ENCODE measurements around the gene GPC5.
"Not testable (repeated sequence)": the region's sequence is repeated elsewhere in the genome, so short reads cannot be mapped to it uniquely, and the experiment has no call there.

Gene GPC5

DNA sequence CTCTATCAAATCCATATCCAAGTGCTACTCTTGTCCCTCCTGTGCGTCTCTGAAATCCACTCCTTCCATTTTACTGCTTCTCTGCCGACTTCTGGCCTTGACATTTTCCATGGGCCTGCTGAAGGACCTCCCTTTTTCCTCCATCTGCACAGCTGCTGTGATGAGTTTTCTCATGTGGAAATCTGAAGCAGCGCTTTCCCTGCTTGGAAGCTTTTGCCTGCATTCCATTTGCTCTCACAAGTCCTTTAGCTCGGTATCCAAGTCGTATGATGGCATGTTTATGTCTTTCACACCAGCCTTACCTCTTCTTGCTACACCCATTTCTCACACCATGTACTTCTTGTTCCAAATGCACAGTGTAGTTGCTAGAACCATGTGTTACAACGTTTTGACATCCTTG lies 328.2 kb downstream of the GPC5 start:
- no peak for DNase-seq

DNA sequence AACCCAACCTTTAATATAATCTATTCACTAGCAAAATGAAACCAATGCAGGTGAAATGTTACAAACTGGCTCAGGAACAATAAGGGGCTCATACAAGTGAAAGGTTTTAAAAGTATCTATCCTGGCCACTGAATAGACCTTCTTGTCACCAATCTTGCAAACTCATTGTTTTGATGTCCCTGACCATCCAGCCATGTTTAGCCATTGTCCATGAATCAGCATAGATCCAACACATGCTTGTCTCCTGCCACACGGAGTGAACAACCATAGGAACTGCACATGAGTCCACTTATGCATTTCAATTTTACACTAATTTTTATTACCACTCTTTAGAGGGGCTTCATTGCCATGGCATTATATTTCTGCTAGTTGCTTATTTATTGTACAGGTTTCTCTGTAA lies 331.4 kb downstream of the GPC5 start:
- no peak for DNase-seq

DNA sequence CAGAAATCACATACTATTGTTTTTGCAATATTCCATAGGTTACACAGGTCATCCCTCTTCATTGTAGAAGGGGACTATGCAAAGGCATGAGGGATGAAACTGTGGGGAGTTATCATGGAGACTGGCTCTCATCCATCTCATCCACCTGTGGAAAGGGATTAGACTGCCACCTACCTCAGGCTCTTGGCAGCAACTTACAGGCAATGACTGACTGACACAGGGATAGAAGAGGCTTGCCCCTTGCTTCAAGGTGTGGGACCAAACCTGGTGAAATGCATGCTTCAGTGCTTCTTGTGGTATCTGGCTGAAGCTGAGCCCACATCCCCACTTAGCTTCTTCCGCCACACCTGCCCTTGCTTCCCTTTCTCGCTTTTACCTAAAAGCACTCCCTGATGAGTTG lies 341.3 kb downstream of the GPC5 start:
- no peak for DNase-seq

DNA sequence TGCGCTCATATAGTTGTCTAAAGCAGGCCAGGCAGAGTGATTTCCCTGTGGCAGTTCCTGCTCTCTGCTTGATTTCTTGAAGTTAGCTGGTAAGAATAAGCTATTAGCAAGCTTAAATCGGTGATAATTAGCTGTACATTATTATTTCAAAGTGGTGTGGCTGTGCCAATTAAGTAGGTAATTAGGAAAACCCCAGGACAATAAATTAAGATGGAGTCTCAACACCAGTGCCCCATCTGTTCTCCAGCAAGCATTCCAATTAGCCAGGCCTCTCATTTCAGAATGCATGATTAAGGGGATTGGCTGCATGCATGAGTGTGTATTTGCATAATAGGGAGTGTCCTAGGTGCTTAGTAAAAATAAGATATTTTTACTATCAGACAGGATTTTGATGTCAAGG lies 342.3 kb downstream of the GPC5 start:
- no peak for DNase-seq

DNA sequence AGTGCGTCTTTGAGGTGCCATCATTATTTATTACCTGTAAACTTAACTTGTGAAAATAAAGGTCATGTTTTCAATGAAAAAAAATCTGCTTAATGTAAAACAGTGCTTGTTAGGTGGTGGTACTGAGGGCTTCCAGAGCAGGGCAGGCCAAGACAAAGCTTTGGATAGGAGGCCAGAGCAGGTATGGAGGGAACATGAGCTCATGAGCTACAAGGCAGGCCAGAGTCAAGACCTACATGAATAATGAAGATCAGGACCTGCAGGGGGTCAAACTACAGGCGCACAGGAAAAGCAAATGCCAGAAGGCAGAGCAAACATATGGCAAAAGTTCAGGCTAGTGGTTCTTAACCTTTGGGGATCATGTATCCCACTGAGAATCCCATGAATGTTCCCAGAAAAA lies 343.5 kb downstream of the GPC5 start:
- no peak for DNase-seq

DNA sequence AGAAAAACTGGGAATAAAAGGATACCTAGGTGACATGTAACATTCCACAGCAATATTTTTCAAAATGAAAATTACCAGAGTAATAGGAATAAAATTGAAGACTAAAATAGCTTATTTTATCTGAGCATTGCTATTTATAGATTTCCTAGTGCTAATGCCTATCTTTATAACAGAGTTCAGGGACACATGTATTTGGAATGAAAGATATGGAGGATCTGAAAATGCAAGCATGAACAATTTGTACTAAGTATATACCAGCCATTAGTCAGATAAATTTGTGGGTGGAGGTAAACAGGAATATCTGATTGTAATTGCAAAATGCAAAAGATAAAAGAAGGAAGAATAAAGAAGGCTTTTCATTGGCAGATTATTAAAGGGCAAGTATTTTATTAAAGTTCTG lies 345.9 kb downstream of the GPC5 start:
- DNase-seq = no peak

DNA sequence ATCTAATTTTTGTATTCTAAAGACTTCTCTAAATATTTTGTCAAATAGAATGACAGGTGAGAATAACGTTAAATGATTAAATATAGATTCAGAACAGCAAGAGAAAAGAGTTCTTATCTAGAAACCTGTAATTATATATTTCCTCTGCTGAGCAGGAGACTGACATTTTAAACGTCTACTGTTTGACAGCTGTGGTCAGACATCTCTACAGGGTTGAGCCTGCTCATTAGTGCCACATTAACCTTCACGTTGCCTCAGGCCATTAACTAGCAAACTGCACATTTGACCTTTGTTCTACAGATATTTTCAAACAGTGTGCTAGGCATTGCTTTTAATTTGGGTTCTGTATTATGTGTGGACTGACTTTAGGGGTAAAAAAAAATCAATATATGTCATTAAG lies 347.5 kb downstream of the GPC5 start:
- no peak for DNase-seq

DNA sequence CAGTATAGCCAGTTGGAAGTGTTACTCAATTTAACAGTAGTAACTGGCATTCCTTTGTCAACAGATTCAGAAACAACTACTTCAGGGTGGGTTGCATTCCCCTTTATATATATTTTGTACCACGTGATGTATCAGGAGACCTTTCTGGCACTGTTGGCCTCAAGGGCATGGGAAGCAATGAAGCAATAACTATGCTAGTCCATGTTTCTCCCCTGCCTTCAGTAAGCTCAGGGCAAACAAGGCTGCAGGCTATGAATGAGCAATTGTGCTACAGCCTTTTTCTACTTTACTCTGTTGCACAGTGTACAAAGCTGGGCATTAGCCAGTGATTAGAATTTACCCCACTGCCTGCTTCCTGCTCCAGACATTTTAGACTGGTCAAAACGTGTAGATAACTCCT lies 348.8 kb downstream of the GPC5 start:
- DNase-seq = no peak

DNA sequence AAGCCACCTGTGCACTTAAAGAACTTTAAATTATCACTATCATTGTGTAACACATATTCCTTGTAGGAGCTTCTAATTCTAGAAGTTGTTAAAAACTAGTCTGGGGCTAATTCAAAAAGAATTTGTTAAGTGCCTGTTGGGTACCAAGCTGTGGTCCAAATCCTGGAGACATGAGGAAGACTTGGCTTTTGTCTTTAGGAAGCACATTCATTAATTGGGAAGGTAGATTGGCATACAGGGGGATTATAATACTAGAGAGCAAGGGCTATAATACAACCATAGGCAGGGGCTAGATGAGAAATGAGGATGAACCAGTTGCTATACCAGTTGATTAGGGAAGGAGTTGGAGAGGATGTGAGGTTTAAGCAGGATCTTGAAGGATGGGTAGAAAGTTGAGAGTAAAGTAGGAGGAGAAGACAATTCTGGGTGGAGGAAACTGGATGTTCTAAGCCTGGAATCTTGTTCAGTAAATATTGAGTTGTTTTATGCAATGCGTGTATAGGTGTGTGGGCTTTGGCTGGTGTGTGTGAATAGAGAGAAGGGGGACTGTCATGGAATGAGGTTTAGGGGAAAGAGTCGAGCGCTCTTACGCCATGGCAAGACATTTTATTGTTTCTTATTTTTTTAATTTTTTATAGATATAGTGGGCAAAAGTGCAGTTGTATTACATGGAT lies 350.1 kb downstream of the GPC5 start:
- no peak for DNase-seq

DNA sequence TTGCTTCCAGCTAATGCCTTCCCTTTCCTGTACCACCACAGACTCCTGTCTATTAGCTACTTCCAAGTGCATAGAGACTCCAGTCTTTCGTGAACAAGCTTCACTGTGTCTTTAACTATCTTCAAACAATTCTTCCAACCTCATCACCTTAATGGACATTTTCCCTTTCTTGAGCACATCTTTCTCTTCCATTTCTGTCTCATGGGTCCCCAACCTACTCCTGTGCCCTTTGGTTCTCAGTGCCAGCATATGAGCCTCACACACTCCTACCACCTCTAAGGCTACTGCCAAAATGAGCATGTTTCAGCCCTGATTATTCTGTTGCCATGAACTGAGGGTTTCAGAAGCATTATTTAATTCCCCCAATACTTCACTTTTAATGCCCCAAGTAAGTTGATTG lies 360.3 kb downstream of the GPC5 start:
- no peak for DNase-seq

DNA sequence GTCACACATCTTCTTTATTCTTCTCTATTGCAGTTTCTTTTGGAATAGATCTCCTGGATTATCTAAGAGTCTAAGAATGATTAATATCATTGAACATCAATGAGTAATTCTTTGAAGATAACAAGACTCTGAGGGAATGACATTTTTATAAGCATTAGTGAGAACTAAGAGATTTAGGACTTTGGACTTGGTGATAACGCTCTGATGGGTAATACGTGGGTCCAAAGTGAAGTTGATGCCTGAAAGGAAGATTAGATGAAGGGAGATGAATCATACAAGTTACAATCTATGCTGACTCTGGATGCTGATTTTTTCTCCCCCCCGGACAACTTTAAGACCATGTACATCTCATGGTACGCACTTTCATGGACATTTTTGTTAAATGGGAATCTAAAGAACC lies 364.5 kb downstream of the GPC5 start:
- no peak for DNase-seq

DNA sequence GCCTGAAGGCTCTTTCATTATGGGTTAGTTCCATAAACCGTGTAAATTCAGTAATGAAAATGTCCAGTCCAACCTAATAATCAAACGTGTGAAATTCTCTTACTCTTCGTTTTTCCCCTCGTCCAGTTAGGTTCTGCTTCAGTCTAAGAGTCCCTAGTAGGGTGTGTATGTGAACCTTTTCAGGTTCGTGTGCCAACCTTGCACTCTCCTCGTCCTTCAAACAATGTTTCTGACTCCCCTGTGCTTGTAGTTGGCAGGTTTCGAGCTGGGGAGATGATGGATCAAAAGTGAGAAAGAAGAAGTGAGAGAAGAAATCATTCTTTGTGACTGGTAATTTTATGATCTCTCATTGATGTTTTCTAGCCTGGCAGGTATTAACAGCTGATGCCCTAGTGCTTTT lies 366.1 kb downstream of the GPC5 start:
- DNase-seq = no peak

DNA sequence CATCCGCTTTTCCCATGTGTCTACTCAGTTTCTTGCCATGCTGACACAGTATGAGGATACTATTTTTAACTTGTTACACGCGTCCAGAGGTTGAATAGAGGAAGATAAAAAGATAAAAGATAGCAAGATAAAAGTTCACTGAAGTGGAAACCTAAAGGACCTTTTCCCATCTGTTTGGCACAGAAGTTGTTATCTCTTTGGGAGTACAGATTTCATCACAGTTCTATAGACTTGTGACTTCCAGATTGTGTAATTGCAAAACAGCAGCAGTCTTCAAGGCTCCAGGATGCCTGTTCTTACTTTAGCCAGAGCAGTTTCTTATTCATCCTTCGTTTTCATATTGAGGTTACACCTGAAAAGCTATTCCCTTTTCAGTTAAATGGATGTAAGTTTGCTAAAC lies 369.2 kb downstream of the GPC5 start:
- no peak for DNase-seq

DNA sequence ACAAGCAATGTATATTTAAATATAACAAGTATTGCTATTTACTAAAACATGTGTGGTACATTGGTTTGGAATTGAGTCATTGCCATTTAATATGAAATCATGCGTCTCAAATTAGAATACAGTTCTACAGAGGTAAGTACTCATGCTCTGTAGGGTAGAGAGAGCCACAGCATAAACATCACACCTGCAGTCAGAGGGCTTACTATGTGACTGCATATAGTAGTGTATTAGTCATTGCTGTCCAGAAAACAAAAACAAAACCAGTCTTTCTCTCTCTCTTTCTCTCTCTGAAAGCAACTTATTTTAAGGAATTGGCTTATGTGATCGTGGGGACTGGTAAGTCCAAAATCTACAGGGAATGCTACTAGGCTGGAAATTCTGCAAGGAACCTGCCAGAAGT lies 370.3 kb downstream of the GPC5 start:
- no peak for DNase-seq

DNA sequence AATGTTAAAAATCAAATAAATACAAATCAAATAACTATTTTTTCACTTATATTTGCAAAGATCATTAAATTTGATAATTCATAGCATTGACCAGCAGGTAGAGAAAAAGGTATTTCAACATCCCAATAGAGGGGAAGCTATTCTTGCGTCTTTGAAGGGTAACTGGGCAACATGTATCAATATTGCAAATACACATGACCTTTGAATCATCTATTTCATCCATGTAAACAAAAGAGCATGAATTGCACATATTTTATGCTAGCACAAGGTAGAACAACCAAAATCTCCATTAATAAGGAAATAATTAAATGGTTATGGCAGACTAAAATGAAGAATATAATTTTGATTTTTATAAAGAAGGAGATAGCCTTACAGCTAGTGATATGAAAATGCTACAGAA lies 372.8 kb downstream of the GPC5 start:
- no peak for DNase-seq

DNA sequence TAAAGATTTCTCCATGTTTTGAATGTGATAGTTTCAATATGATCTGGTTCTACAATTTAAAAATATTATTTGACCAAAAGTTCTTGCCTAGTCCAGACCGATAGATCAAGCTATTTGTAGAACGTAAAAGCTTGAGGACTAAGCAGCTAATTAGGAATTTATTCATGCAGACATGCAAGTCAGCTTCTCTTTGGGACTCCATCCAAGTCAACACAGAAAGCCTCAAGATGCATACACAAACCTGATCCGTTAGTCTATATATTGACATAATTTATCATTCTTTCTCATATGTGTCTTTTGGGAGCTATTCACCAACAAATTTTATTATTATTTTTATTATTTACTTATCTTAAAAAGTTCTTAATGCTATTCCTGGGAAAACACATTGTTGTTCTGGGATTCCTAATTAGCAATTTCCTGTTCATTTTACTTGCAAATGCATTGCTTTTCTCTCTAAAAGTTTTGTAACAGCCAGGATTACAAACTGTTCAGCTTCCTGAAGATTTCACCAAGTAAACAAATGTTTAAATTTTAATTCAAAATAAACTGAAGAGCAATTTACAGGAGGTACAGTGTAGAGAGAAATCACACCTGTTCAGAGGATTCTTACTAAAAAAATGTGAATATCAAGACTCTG lies 375.3 kb downstream of the GPC5 start:
- no peak for DNase-seq

DNA sequence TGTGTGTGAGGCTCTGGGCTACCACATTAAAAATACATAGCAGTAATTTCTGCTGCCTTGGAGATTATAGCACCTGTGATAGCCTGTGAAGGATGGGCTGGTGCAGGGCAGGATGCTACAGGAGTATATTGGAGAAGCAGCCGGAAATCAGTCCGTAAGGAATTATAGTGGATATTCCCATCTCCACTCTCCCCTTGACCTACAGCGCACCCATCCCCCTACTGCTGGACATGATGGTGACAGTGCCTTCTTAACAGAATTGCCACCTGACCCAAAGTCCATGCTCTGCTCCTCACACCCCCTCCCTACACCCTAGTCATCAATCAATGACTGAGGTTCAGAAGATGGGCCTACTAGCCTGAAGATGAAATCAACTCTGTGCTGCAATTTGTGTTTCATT lies 376.0 kb downstream of the GPC5 start:
- no peak for DNase-seq

DNA sequence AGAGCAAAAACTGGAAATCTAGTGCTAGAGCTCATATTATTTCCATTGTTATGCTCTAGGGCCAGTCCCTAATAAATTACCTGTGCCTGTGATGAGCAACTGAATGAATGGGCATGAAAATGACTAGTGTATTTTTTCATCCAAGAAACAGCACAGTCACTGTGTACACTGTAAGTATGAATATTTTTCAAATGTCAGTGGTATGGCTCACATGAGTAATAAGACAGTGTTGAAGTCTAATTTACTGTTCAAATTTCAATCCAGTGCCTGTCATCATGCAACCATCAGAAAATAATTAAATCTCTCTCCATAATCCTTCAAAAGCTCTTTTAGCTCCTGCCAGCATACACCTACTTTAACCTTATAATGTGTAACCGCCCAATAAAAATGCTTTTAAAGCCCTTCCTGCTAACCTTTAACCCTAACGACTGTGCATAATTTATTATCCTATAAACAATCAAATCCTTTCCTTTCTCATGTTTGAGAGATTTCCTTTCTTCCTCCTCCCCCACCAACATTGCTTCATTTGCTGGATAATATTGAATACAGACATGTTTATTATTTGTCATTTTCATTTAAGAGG lies 378.3 kb downstream of the GPC5 start:
- no peak for DNase-seq

DNA sequence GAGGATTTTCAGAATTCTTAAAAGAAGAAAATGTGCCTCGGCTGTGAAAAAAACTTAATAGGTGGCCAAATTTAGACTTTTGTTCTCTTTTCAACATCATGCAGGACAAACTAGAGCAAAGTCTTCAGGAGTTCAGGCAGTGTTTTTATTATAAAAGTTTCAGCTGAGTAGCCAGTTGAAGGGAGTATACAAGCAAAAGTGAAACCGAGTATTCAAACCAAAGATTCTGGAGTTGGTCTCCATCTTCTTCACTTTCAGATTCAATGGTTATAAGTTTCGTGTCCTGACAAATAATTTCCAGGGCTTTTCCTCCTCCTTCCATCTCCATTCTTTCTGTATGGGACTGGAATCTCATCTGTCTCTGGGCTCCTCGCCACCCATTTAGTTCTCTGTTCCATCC lies 379.7 kb downstream of the GPC5 start:
- no peak for DNase-seq

DNA sequence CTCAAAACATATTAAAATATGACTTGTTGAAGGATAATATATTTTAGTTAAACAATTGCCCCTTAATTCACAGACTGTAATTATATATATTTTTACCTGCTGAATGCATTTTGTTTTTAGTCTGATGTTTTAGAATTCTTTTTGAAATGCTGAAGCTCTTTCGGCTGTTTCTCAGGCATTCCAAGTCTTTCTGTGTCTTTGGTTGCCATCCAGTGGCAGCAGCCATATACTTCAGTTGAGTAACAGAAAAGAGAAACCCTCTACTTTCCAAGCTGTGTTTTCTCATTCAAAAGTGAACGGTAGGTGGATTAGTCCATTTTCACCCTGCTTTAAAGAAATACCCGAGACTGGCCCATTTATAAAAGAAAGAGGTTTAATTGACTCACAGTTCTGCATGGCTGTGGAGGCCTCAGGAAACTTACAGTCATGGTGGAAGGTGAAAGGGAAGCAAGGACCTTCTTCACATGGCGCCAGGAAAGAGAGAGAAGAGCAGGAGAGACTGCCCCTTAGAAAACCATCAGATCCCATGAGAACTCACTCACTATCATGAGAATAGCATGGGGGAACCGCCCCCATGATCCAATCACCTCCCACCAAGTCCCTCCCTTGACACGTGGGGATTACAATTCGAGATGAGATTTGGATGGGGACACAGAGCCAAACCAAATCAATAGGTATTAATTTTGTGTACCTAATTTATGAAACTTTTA lies 383.7 kb downstream of the GPC5 start:
- DNase-seq = not testable (repeated sequence)

DNA sequence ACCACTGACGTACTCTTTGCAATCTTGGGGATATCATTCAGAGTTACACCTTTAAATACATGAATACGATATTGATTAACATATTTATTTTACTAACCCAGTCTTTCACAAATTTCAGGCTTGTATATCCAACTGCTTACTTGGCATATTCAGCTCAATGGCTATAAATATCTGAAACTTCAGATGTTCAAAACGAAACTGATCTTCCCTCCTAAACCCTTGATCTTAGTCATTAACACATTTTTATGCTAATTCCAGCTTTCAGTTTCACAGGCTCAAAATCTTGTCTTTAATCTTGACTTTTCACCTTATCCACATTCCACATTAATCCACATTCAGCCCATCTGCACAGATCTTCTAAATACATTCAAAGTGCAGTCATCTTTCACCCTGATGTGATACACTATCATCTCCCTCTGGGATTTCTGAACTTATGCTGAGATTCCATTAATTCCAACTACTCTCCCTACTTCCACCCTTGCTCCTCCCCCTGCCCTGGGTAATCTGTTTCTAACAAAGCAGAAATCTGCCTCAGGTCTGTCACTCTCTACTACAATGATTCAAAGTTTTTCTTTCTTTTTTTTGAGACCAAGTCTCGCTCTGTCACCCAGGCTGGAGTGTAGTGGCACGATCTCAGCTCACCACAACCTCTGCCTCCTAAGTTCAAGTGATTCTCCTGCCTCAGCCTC lies 387.2 kb downstream of the GPC5 start:
- DNase-seq = no peak

DNA sequence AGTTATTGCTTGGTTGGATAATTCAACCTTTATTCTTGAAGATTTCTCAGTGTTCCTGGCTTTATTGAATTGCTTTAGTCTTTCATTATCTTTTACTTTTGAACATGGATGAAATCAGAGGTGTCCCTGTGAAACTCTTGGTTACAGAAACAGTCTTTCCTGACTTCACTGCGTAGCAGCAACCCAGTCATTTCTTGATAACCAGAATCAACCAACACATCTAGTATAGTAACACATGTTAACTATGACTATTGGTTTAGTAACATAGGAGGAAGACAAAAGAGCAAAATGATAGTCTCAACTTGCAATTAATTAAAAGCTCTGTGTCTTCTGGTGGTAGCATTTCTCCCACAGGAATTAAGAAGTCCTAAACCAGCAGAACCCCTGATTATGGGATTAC lies 393.6 kb downstream of the GPC5 start:
- no peak for DNase-seq

DNA sequence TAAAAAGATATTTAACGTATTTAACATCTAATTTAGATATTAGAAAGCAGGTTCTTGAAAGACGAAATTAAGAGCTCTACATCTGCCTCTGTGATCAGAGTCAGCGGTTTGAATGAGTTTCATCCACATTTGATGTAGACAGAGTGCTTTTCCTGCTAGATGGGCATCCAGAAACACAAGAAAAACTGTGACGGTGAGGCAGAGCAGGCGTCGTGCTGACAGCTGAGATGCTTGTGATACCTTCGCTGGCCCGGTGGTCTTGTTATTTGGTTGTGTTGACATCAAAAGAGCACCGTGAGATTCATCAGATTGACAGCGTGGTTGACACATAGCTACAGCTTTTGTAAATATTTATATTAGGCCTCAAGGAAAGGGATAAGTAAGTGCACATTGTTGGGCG lies 399.1 kb downstream of the GPC5 start:
- no peak for DNase-seq

DNA sequence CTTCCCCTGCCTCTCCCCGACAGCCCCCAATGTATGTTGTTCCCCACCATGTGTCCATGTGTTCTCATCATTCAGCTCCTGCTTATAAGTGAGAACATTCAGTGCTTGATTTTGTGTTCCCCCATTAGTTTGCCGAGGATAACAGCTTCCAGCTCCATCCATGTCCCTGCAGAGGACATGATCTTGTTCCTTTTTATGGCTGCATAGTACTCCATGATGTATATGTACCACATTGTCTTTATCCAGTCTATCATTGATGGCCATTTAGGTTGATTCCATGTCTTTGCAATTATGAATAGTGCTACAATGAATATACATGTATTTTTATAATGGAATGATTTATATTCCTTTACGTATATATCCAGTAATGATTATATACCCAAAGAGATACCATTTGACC lies 399.9 kb downstream of the GPC5 start:
- not testable (repeated sequence) for DNase-seq
